Neural crest cell (in vitro differentiated cells): ENCODE measurements around the gene CD81. TPM values are rescaled to one million over a fixed set of nuclear protein-coding genes. Genes with fewer than 3 reads are reported as not detected.

Source experiments
- DNase-seq: peaks from one replicate; pipeline ENCODE4 v3.0.0; 2021; ENCODE audit warnings: low read depth, mixed read lengths, low spot score
- H3K27ac Mint-ChIP-seq: one replicate; pipeline ENCODE4 v1.8.0; 2021; ENCODE audit warnings: mild to moderate bottlenecking, mixed read lengths; ENCODE audit not compliant: unreplicated experiment
- H3K27me3 Mint-ChIP-seq: 2 replicates; pipeline ENCODE4 v1.8.0; 2021; ENCODE audit warnings: low read depth, mild to moderate bottlenecking, mixed read lengths
- H3K36me3 Mint-ChIP-seq: 2 replicates; pipeline ENCODE4 v1.8.0; 2021; ENCODE audit warnings: low read depth, mild to moderate bottlenecking, mixed read lengths
- H3K4me1 Mint-ChIP-seq: 2 replicates; pipeline ENCODE4 v1.8.0; 2021; ENCODE audit warnings: mixed read lengths
- H3K4me3 Mint-ChIP-seq: one replicate; pipeline ENCODE4 v1.8.0; 2021; ENCODE audit warnings: mild to moderate bottlenecking, mixed read lengths
- H3K9me3 Mint-ChIP-seq: 2 replicates; pipeline ENCODE4 v1.8.0; 2021; ENCODE audit warnings: mixed read lengths
- total RNA-seq: library from RNA; stranded (reverse); gene quantifications from 2 replicates; pipeline ENCODE4 v1.2.1, GENCODE V29; 2021
- TF ChIP-seq, protein P1 (sequence below): fragments of 200-600 bp; sonication (generic); conservative IDR thresholded peaks from 2 replicates; pipeline ENCODE4 v1.5.0; 2021; ENCODE audit warnings: antibody characterized with exemption, mild to moderate bottlenecking

CD81 gene
- total RNA-seq, 1 donor from 2014 or later, result 225 TPM

DNA sequence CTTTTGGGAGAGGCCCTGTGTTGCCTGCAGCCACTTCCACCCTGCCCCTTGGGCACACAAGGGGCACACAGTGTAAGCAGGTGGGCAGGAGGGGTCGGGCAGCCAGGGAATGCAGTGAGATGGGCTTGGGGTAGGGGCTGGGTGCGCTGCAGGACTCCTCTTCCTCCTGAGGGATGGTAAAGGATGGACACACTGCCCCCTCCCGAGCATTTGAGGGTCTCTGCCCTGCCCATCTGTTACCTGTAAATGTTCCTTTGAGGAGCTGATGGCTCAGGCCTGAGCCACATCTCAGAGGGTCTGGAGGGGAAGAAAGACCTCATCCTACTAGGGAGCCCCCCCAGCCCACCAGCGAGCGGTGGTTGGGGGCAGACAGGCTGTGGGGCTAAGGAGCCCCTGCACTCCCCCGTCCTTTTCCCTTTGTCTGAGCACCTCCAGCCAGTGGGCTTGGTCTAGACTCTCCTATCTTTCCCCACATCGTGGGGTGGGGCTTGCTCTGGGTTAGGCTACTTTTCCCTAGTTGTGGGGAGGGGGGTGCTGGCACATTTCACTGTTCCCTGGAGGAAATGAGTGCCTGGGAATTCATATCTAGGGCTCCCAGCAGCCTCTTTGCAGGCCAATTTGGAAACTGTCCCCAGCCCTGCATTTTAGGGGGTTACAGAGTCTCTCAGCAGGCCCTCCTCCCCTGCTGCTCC, 21.7 kb downstream of the CD81 start:
- peaks cover 5% of the 10 kb centered on the region for H3K27me3 Mint-ChIP-seq
- H3K4me3 Mint-ChIP-seq, result peak overlapping the region; percentile 77
- no peak for DNase-seq
- no peaks in the 10 kb centered on the region for H3K36me3 Mint-ChIP-seq
- H3K9me3 Mint-ChIP-seq, result no peaks in the 10 kb centered on the region
- peaks cover 11% of the 10 kb centered on the region for H3K4me1 Mint-ChIP-seq
- H3K27ac Mint-ChIP-seq, result no peak overlapping the region
- TF ChIP-seq, protein P1, sequence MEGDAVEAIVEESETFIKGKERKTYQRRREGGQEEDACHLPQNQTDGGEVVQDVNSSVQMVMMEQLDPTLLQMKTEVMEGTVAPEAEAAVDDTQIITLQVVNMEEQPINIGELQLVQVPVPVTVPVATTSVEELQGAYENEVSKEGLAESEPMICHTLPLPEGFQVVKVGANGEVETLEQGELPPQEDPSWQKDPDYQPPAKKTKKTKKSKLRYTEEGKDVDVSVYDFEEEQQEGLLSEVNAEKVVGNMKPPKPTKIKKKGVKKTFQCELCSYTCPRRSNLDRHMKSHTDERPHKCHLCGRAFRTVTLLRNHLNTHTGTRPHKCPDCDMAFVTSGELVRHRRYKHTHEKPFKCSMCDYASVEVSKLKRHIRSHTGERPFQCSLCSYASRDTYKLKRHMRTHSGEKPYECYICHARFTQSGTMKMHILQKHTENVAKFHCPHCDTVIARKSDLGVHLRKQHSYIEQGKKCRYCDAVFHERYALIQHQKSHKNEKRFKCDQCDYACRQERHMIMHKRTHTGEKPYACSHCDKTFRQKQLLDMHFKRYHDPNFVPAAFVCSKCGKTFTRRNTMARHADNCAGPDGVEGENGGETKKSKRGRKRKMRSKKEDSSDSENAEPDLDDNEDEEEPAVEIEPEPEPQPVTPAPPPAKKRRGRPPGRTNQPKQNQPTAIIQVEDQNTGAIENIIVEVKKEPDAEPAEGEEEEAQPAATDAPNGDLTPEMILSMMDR, result no peak

DNA sequence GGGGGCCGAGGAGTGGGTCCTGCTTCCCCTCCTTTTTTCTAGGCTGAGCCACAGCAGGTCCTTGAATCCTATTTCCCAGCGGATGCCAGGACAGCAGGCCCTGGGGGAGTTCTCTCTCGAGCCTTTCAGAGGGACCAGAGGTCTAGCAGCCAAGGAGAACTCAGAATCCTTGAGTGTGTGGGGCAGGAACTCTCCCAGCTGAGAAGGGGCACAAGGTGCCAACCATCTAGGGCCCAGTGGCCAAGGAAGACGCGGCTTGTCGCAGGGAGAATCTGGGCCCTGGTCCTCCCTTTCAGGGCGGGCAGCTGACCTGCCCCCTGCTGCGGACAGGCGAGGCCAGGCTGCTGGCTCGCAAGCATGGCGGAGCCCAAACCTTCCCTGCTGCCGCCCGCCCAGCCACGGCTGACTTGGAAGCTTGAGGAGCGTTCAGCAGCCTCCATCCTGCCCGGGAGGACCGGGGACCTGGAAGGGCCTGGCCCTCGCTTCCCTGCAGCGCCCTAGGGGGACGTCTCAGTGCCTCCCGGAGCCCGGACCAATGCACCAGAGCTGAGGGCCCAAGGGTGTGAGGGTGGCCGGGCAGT, 22.5 kb downstream of the CD81 start:
- no peaks in the 10 kb centered on the region for H3K9me3 Mint-ChIP-seq
- no peaks in the 10 kb centered on the region for H3K36me3 Mint-ChIP-seq
- H3K4me3 Mint-ChIP-seq, result peak overlapping the region; percentile 77
- TF ChIP-seq, protein P1, result no peak
- peak overlapping the region; percentile 35 for H3K27ac Mint-ChIP-seq
- peaks cover 5% of the 10 kb centered on the region for H3K27me3 Mint-ChIP-seq
- peaks cover 11% of the 10 kb centered on the region for H3K4me1 Mint-ChIP-seq
- DNase-seq, result no peak

DNA sequence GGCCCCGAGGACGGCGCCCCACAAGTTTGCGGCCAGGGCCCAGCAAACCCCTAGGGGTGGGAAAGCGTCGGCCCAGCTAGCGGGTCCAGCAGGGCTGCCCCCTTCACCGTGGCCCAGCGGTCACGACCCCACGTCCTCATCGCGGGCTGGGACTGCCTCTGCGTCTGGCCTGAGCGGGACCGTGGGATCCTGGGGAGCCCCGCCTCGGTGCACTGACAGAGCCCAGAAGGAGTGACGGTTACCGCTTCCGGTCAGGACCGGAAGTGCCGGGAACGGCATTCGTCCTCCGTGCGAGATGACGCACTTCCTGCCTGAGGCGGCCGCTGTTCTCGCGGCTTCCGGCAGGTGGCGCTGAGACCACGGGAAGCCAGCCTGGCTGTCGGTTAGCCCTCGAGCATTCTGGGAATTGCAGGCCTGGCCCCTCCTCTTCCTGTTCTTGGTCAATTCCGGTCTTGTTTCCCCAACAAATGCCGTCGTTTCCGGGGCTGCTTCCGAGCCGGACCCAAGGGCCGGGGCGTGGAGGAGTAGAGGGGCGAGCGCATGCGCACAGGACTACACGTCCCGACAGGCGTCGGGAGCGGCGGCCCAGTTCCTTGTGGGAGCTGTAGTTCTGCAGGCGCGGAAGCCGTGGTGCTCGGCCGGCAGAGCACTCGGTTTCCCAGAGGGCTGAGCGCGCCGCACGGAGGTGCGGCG, 23.1 kb downstream of the CD81 start, which contains the start of gene TSSC4:
TSSC4 (plus strand) TSS at position 682 of the 693 bp plus-strand sequence. CDS start 1,884 bp downstream, outside the sequence.
- TF ChIP-seq, protein P1, result peak; percentile 99
- peak within 1 kb of the TSS; percentile 88 for H3K27ac Mint-ChIP-seq
- peak; percentile 100 for DNase-seq

DNA sequence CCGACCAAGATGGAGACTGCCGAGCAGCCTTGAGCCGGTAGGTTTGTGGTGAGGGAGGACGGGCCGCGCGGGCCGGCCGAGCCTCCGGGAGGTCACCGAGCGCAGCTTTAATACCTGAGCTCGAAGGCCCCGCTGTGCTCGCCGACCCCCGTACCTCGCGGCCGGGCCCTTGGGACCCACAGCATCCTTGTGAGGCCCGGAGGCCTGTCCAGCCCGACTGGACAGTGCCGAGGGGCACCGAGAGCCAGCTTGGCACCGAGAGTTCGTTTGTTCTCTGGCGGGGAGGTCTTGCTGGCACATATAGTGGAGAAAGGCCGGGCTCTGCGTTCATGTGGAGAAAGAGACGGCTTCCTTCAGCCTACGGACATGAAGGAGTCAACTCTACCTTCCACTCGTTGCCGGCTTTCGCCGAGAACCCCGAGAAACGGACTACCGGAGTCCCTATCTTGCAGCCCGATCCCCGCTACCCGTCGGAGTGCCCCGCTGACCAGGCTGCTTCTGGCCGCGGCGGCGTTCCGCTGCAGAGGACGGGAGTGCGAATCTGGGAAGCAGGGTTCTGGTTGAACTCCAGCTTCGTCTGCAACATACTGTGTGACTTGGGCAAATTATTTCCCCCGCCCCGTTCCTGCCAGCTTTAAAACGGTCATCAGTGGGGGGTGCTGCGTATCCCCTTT, 23.8 kb downstream of the CD81 start:
- no peak for DNase-seq
- Mint-ChIP-seq H3K36me3 (no peaks in the 10 kb centered on the region), H3K9me3 (no peaks in the 10 kb centered on the region), H3K27me3 (peaks cover 5% of the 10 kb centered on the region), H3K4me1 (peaks cover 11% of the 10 kb centered on the region), H3K27ac (peak overlapping the region; percentile 88), H3K4me3 (peak overlapping the region; percentile 97)
- TF ChIP-seq, protein P1, result no peak

More for the DNA sequence above, 23.1 kb downstream of the CD81 start, which contains the start of gene TSSC4:
- Mint-ChIP-seq H3K4me1 (peaks cover 11% of the 10 kb centered on the region), H3K9me3 (no peaks in the 10 kb centered on the region), H3K4me3 (peak within 1 kb of the TSS; percentile 97), H3K27me3 (peaks cover 5% of the 10 kb centered on the region), H3K36me3 (no peaks in the 10 kb centered on the region)

DNA sequence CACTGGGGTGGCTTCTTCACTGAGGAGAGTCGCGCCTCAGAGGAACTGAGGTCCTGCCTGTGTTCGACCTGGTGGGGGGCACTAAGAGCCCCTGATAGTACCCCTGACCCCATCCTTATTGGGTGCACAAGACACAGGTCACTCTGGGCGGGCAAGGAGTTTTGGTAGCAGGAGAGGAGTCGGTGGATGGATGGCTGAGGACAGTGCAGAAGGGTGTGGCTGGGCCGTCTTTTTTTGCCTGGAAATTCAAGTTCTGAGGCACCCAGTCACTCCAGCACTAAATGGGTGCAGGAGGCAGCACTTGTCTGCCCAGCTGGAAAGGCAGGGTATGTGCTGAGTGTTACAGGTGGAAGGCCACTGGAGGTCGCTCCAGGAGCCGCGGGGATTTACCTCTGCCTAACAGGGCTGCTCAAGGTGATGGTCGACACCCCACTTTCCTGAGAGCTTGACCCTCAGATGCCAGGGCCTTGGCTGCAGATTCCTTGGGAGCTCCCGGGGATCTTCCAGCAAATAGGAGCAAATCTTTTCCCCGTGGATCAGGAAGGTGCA, 24.4 kb downstream of the CD81 start:
- Mint-ChIP-seq H3K9me3 (no peaks in the 10 kb centered on the region), H3K27me3 (peaks cover 5% of the 10 kb centered on the region), H3K36me3 (no peaks in the 10 kb centered on the region), H3K27ac (peak overlapping the region; percentile 88), H3K4me1 (peaks cover 11% of the 10 kb centered on the region), H3K4me3 (peak overlapping the region; percentile 97)
- TF ChIP-seq, protein P1, result no peak
- no peak for DNase-seq
